Fibroblast of lung (primary cell): ENCODE results near the gene KRTAP7-1. TPM values are rescaled to one million over a fixed set of nuclear protein-coding genes. Genes with fewer than 3 reads are reported as not detected.

ENCODE experiments used
- DNase-seq, 2 donors: peaks; one replicate each; pipeline versions ENCODE4 v3.0.0 to v3.0.0-alpha.2; 2010; ENCODE audit warnings: low read depth in 2 of 2
- H2AFZ ChIP-seq: 2 replicates; pipeline ENCODE4 v1.5.1; 2012; ENCODE audit warnings: low read length, control low read depth, inconsistent platforms
- H3K27ac ChIP-seq: 2 replicates; pipeline ENCODE4 v1.5.1; 2011; ENCODE audit warnings: low read length, control low read depth; ENCODE audit not compliant: insufficient read depth
- H3K27me3 ChIP-seq: 2 replicates; pipeline ENCODE4 v1.5.1; 2011; ENCODE audit warnings: mild to moderate bottlenecking, low read length; ENCODE audit not compliant: control insufficient read depth, insufficient read depth
- H3K36me3 ChIP-seq: 2 replicates; pipeline ENCODE4 v1.5.1; 2011; ENCODE audit warnings: low read length; ENCODE audit not compliant: control insufficient read depth, insufficient read depth
- H3K4me1 ChIP-seq: 2 replicates; pipeline ENCODE4 v1.5.1; 2011; ENCODE audit warnings: low read length; ENCODE audit not compliant: control insufficient read depth, insufficient read depth; ENCODE audit errors: extremely low read depth
- H3K4me2 ChIP-seq: 2 replicates; pipeline ENCODE4 v1.5.1; 2011; ENCODE audit warnings: low read length, control low read depth; ENCODE audit not compliant: insufficient read depth; ENCODE audit errors: extremely low read depth
- H3K4me3 ChIP-seq, 4 experiments: fragments of 200-600 bp in 1 of 4; sonication (generic) in 1 of 4; replicated peaks in 1 of 4; 2 replicates each; pipeline ENCODE4 v1.5.1; 2011 to 2016; ENCODE audit warnings: low read length in 4 of 4, low read depth in 3 of 4, mild to moderate bottlenecking in 3 of 4, control low read depth in 2 of 4, inconsistent platforms in 1 of 4, mixed read lengths in 1 of 4; ENCODE audit not compliant: insufficient read depth in 1 of 4; ENCODE audit errors: control extremely low read depth in 1 of 4
- H3K79me2 ChIP-seq: 2 replicates; pipeline ENCODE4 v1.5.1; 2012; ENCODE audit warnings: mild to moderate bottlenecking, low read length, inconsistent platforms; ENCODE audit not compliant: control insufficient read depth, insufficient read depth
- H3K9ac ChIP-seq: 2 replicates; pipeline ENCODE4 v1.5.1; 2011; ENCODE audit warnings: mild to moderate bottlenecking, low read length, control low read depth; ENCODE audit not compliant: insufficient read depth
- H3K9me3 ChIP-seq: 2 replicates; pipeline ENCODE4 v1.5.1; 2012; ENCODE audit warnings: low read depth, low read length; ENCODE audit not compliant: control insufficient read depth, insufficient read depth
- H4K20me1 ChIP-seq: 2 replicates; pipeline ENCODE4 v1.5.1; 2011; ENCODE audit warnings: low read length; ENCODE audit not compliant: control insufficient read depth, insufficient read depth; ENCODE audit errors: extremely low read depth
- CTCF ChIP-seq, 2 donors: IDR thresholded peaks in 1 of 2; conservative IDR thresholded peaks in 1 of 2; 1 replicate in 1 of 2; 2 replicates in 1 of 2; pipeline ENCODE4 v1.5.1; 2011 to 2012; ENCODE audit warnings: low read length in 2 of 2, control low read depth in 1 of 2, inconsistent platforms in 1 of 2, low read depth in 1 of 2, mild to moderate bottlenecking in 1 of 2
- EZH2 ChIP-seq: IDR thresholded peaks from 2 replicates; pipeline ENCODE4 v1.5.1; 2012; ENCODE audit warnings: low read length, control low read depth, mild to moderate bottlenecking; ENCODE audit errors: missing control alignments
- polyA plus RNA-seq, 2 donors: library from polyadenylated mRNA; depleted of rRNA in 1 of 2; stranded (reverse) in 1 of 2; unstranded in 1 of 2; fragments of >200 nt; gene quantifications; 2 replicates each; pipeline ENCODE4 v1.2.1, GENCODE V29; 2011 to 2012; ENCODE audit warnings: missing spikeins in 1 of 2
- total RNA-seq: library from RNA; depleted of rRNA; stranded (reverse); fragments of >200 nt; gene quantifications from 2 replicates; pipeline ENCODE4 v1.2.1, GENCODE V29; 2014

The KRTAP7-1 gene
- total and polyA plus RNA-seq, 2 donors (not counting 1 experiment from before 2014, with no cell fraction given) = not detected

GRCh38 chr21:30800605-30801004 lies 29.0 kb downstream of the KRTAP7-1 start:
- Histone ChIP-seq H4K20me1 (no peaks in the 10 kb centered on the region), H3K36me3 (no peaks in the 10 kb centered on the region), H3K9me3 (no peaks in the 10 kb centered on the region), H3K9ac (no peak overlapping the region), H3K27ac (no peak overlapping the region), H3K79me2 (no peaks in the 10 kb centered on the region), H3K4me1 (no peaks in the 10 kb centered on the region), H3K4me2 (no peak overlapping the region), H3K4me3 (no peak overlapping the region), H2AFZ (no peak overlapping the region), H3K27me3 (no peaks in the 10 kb centered on the region)
- no peak for DNase-seq
- TF ChIP-seq CTCF (conservative IDR thresholded peaks at IDR 0.05 in 1 of 2, IDR thresholded peaks at IDR 0.05 in 1 of 2; ENCODE audit: low read depth in 1 of 2, low read length in 2 of 2) (no peak), EZH2 (no peak)

GRCh38 chr21:30793581-30794314 lies 35.8 kb downstream of the KRTAP7-1 start:
- Histone ChIP-seq H3K9me3 (no peaks in the 10 kb centered on the region), H3K4me2 (no peak overlapping the region), H4K20me1 (no peaks in the 10 kb centered on the region), H3K27ac (no peak overlapping the region), H3K4me1 (no peaks in the 10 kb centered on the region), H3K36me3 (no peaks in the 10 kb centered on the region), H3K4me3 (no peak overlapping the region), H2AFZ (no peak overlapping the region), H3K27me3 (no peaks in the 10 kb centered on the region), H3K9ac (no peak overlapping the region), H3K79me2 (no peaks in the 10 kb centered on the region)
- TF ChIP-seq CTCF (conservative IDR thresholded peaks at IDR 0.05 in 1 of 2, IDR thresholded peaks at IDR 0.05 in 1 of 2; ENCODE audit: low read depth in 1 of 2, low read length in 2 of 2) (no peak), EZH2 (no peak)
- DNase-seq = no peak

- H3K9me3 ChIP-seq = no peaks in the 10 kb centered on the region
- H3K79me2 ChIP-seq = no peaks in the 10 kb centered on the region
- H3K9ac ChIP-seq = no peak overlapping the region
- no peak for TF ChIP-seq CTCF (conservative IDR thresholded peaks at IDR 0.05 in 1 of 2, IDR thresholded peaks at IDR 0.05 in 1 of 2; ENCODE audit: low read depth in 1 of 2, low read length in 2 of 2)
- no peak for TF ChIP-seq EZH2
- H3K27ac ChIP-seq = no peak overlapping the region
- no peak overlapping the region for H2AFZ ChIP-seq
- H3K36me3 ChIP-seq = no peaks in the 10 kb centered on the region
- no peak overlapping the region for H3K4me2 ChIP-seq
- no peaks in the 10 kb centered on the region for H3K4me1 ChIP-seq
- no peaks in the 10 kb centered on the region for H4K20me1 ChIP-seq
- no peak for DNase-seq
- no peak overlapping the region for H3K4me3 ChIP-seq
- no peaks in the 10 kb centered on the region for H3K27me3 ChIP-seq
These were observed 50.3 kb downstream of the KRTAP7-1 start for GRCh38 chr21:30779249-30779648.

Other genes with a start within 250 kb of the KRTAP7-1 start
- gene KRTAP22-2, start 239.4 kb downstream of the KRTAP7-1 start, total RNA-seq = not detected in 2 replicates
- not detected in 2 replicates for gene KRTAP22-2, start 239.4 kb downstream of the KRTAP7-1 start, polyA plus RNA-seq
- not detected in 2 replicates for gene KRTAP6-3, start 237.3 kb downstream of the KRTAP7-1 start, total RNA-seq
- not detected in 2 replicates for gene KRTAP6-3, start 237.3 kb downstream of the KRTAP7-1 start, polyA plus RNA-seq
- not detected in 2 replicates for gene KRTAP6-2, start 230.9 kb downstream of the KRTAP7-1 start, total RNA-seq
- gene KRTAP6-2, start 230.9 kb downstream of the KRTAP7-1 start, polyA plus RNA-seq = not detected in 2 replicates
- not detected in 2 replicates for gene KRTAP22-1, start 228.7 kb downstream of the KRTAP7-1 start, total RNA-seq
- not detected in 2 replicates for gene KRTAP22-1, start 228.7 kb downstream of the KRTAP7-1 start, polyA plus RNA-seq
- gene KRTAP6-1, start 215.8 kb downstream of the KRTAP7-1 start, total RNA-seq = not detected in 2 replicates
- gene KRTAP6-1, start 215.8 kb downstream of the KRTAP7-1 start, polyA plus RNA-seq = not detected in 2 replicates
- not detected in 2 replicates for gene KRTAP20-1, start 213.3 kb downstream of the KRTAP7-1 start, total RNA-seq
- not detected in 2 replicates for gene KRTAP20-1, start 213.3 kb downstream of the KRTAP7-1 start, polyA plus RNA-seq
- not detected in 2 replicates for gene KRTAP20-4, start 209.1 kb downstream of the KRTAP7-1 start, total RNA-seq
- gene KRTAP20-4, start 209.1 kb downstream of the KRTAP7-1 start, polyA plus RNA-seq = not detected in 2 replicates
- gene KRTAP20-2, start 194.6 kb downstream of the KRTAP7-1 start, total RNA-seq = not detected in 2 replicates
- not detected in 2 replicates for gene KRTAP20-2, start 194.6 kb downstream of the KRTAP7-1 start, polyA plus RNA-seq
- gene KRTAP20-3, start 186.9 kb downstream of the KRTAP7-1 start, total RNA-seq = not detected in 2 replicates
- not detected in 2 replicates for gene KRTAP20-3, start 186.9 kb downstream of the KRTAP7-1 start, polyA plus RNA-seq
- not detected in 2 replicates for gene KRTAP21-3, start 111.0 kb downstream of the KRTAP7-1 start, total RNA-seq
- gene KRTAP21-3, start 111.0 kb downstream of the KRTAP7-1 start, polyA plus RNA-seq = not detected in 2 replicates
- not detected in 2 replicates for gene KRTAP21-2, start 82.5 kb downstream of the KRTAP7-1 start, total RNA-seq
- not detected in 2 replicates for gene KRTAP21-2, start 82.5 kb downstream of the KRTAP7-1 start, polyA plus RNA-seq
- not detected in 2 replicates for gene KRTAP21-1, start 74.3 kb downstream of the KRTAP7-1 start, total RNA-seq
- not detected in 2 replicates for gene KRTAP21-1, start 74.3 kb downstream of the KRTAP7-1 start, polyA plus RNA-seq
- gene KRTAP8-1, start 16.5 kb downstream of the KRTAP7-1 start, total RNA-seq = not detected in 2 replicates
- gene KRTAP8-1, start 16.5 kb downstream of the KRTAP7-1 start, polyA plus RNA-seq = not detected in 2 replicates
- gene KRTAP11-1, start 51.8 kb upstream of the KRTAP7-1 start, total RNA-seq = not detected in 2 replicates
- gene KRTAP11-1, start 51.8 kb upstream of the KRTAP7-1 start, polyA plus RNA-seq = not detected in 2 replicates
- gene KRTAP19-8, start 208.7 kb upstream of the KRTAP7-1 start, total RNA-seq = not detected in 2 replicates
- not detected in 2 replicates for gene KRTAP19-8, start 208.7 kb upstream of the KRTAP7-1 start, polyA plus RNA-seq